GM12878 (cell line): Measurements from ENCODE around the gene RAB24. TPM values are rescaled to one million over a fixed set of nuclear protein-coding genes. Genes with fewer than 3 reads are reported as not detected.

ENCODE experiments used
- BACH1 ChIP-seq: fragments of 450-650 bp; IDR thresholded peaks from 2 replicates; pipeline ENCODE4 v1.6.1; 2017; ENCODE audit warnings: mild to moderate bottlenecking, borderline replicate concordance
- CBFB ChIP-seq: IDR thresholded peaks from 2 replicates; pipeline ENCODE4 v1.6.1; 2016; ENCODE audit warnings: antibody characterized with exemption, low read depth
- HSF1 ChIP-seq: fragments of 150-350 bp; IDR thresholded peaks from 2 replicates; pipeline ENCODE4 v1.6.1; 2014; ENCODE audit warnings: mild to moderate bottlenecking, low read depth, low read length
- NKRF ChIP-seq: fragments of 450-650 bp; conservative IDR thresholded peaks from 2 replicates; pipeline ENCODE4 v1.6.1; 2017; ENCODE audit warnings: mild to moderate bottlenecking, moderate library complexity
- NR2C1 ChIP-seq: fragments of 450-650 bp; IDR thresholded peaks from 2 replicates; pipeline ENCODE4 v1.6.1; 2017; ENCODE audit warnings: antibody characterized with exemption, mild to moderate bottlenecking, moderate library complexity
- REST ChIP-seq: IDR thresholded peaks from 2 replicates; pipeline ENCODE4 v1.6.1; 2012; ENCODE audit warnings: mild to moderate bottlenecking, low read depth, low read length
- RUNX3 ChIP-seq: IDR thresholded peaks from 2 replicates; pipeline ENCODE4 v1.6.1; 2012; ENCODE audit warnings: low read length, inconsistent platforms
- TCF3 ChIP-seq: IDR thresholded peaks from 2 replicates; pipeline ENCODE4 v1.6.1; 2012; ENCODE audit warnings: low read depth, mild to moderate bottlenecking, low read length, borderline replicate concordance; ENCODE audit not compliant: insufficient read depth
- ZNF274 ChIP-seq: IDR thresholded peaks from one replicate; pipeline ENCODE4 v1.8.0; 2011; ENCODE audit not compliant: insufficient read length, insufficient read depth
- polyA plus RNA-seq, 11 experiments: library from polyadenylated mRNA; depleted of rRNA in 4 of 11; unstranded in 6 of 11; stranded (reverse) in 5 of 11; fragments of >200 nt; fragmentation: Nextera tagmentation in 4 of 11; fragmentation: Illumina TruSeq in 1 of 11; extraction: Ambion mirVana in 4 of 11; extraction: Trizol in 1 of 11; gene quantifications; 1 replicate in 1 of 11; 2 replicates in 10 of 11; pipeline versions ENCODE4 v1.2.1 to v1.2.3, GENCODE V29; 2011 to 2016; ENCODE audit warnings: inconsistent platforms in 2 of 11, missing spikeins in 2 of 11, low read depth in 1 of 11
- total RNA-seq, 4 experiments: library from RNA; depleted of rRNA in 3 of 4; stranded (reverse); fragments of >200 nt in 3 of 4; fragmentation: Illumina TruSeq in 1 of 4; extraction: Trizol in 1 of 4; gene quantifications; 2 replicates each; pipeline versions ENCODE4 v1.2.1 to v1.2.3, GENCODE V29; 2013 to 2021

Gene RAB24
- total and polyA plus RNA-seq, 10 of the 15 experiments (the other 5 are each of a cell fraction or from before 2014, with no cell fraction given) = 8.0 to 44.4 (median 24.4) TPM

- TF ChIP-seq REST (no peak), BACH1 (no peak), CBFB (no peak), TCF3 (no peak), RUNX3 (no peak), ZNF274 (no peak), NR2C1 (no peak), HSF1 (no peak), NKRF (no peak)
- TF ChIP-seq, all 136 proteins: peak for 0
These were observed 15.3 kb downstream of the RAB24 start (continued) for GRCh38 chr5:177288191-177288590.
